ENCODE measurements around the gene KIF4A. TPM values are rescaled to one million over a fixed set of nuclear protein-coding genes. Genes with fewer than 3 reads are reported as not detected.

The KIF4A gene
- total RNA-seq, 2 experiments from 2014 or later = 26.4 to 28.3 TPM

- DNase-seq = peak; percentile 12
- Mint-ChIP-seq H3K27me3 (peaks cover 2% of the 10 kb centered on the region), H3K36me3 (no peaks in the 10 kb centered on the region), H3K4me3 (no peak overlapping the region), H3K4me1 (ENCODE audit: low read depth) (peaks cover 9% of the 10 kb centered on the region), H3K27ac (no peak overlapping the region), H3K9me3 (no peaks in the 10 kb centered on the region)
- ChIA-PET POLR2A (no interaction called here), CTCF (no interaction called here)
- intact Hi-C loops (cut with micrococcal nuclease) = no loop called here
Observed at GRCh38 chrX:70436343-70436742, 146.4 kb downstream of the KIF4A start.

- Mint-ChIP-seq H3K27me3 (peaks cover 5% of the 10 kb centered on the region), H3K4me3 (no peak overlapping the region), H3K9me3 (no peaks in the 10 kb centered on the region), H3K36me3 (no peaks in the 10 kb centered on the region), H3K4me1 (ENCODE audit: low read depth) (peaks cover 9% of the 10 kb centered on the region), H3K27ac (no peak overlapping the region)
- intact Hi-C loops (cut with micrococcal nuclease) = no loop called here
- POLR2A ChIA-PET = no interaction called here
- CTCF ChIA-PET = no interaction called here
- no peak for DNase-seq
Observed at GRCh38 chrX:70437011-70437410, 147.1 kb downstream of the KIF4A start.

GRCh38 chrX:70437921-70438665 is 148.2 kb downstream of the KIF4A start:
- Mint-ChIP-seq H3K36me3 (no peaks in the 10 kb centered on the region), H3K4me1 (ENCODE audit: low read depth) (peaks cover 8% of the 10 kb centered on the region), H3K27me3 (peaks cover 9% of the 10 kb centered on the region), H3K27ac (no peak overlapping the region), H3K9me3 (no peaks in the 10 kb centered on the region), H3K4me3 (no peak overlapping the region)
- intact Hi-C loops (cut with micrococcal nuclease) = no loop called here
- ChIA-PET CTCF (no interaction called here), POLR2A (no interaction called here)
- no peak for DNase-seq

GRCh38 chrX:70439016-70439415 is 149.1 kb downstream of the KIF4A start:
- no peak for DNase-seq
- ChIA-PET POLR2A (no interaction called here), CTCF (no interaction called here)
- Mint-ChIP-seq H3K4me1 (ENCODE audit: low read depth) (peaks cover 6% of the 10 kb centered on the region), H3K4me3 (no peak overlapping the region), H3K36me3 (no peaks in the 10 kb centered on the region), H3K27me3 (peaks cover 9% of the 10 kb centered on the region), H3K27ac (no peak overlapping the region), H3K9me3 (no peaks in the 10 kb centered on the region)
- intact Hi-C loops (cut with micrococcal nuclease) = no loop called here

- peaks cover 11% of the 10 kb centered on the region for H3K27me3 Mint-ChIP-seq
- intact Hi-C loops (cut with micrococcal nuclease) = no loop called here
Observed at GRCh38 chrX:70442224-70442623, 152.3 kb downstream of the KIF4A start.

GRCh38 chrX:70444326-70444945 is 154.5 kb downstream of the KIF4A start, which contains the start of gene DLG3:
Gene DLG3, plus strand, starts transcription at chrX:70444835. Its CDS starts 367 bp downstream, at chrX:70445202.
- peak; percentile 38 for DNase-seq
- CTCF ChIA-PET = interaction anchor here (1.2 kb wide), 1 partner anchor 220 kb away, joined by 3 read pairs; no protein-coding TSS in a partner anchor
- no peak within 1 kb of the TSS for H3K27ac Mint-ChIP-seq
- H3K4me3 Mint-ChIP-seq = peak within 1 kb of the TSS; percentile 48
- POLR2A ChIA-PET = interaction anchor here (0.7 kb wide), 1 partner anchor 10 kb away, joined by 3 read pairs; no protein-coding TSS in a partner anchor
- H3K27me3 Mint-ChIP-seq = peaks cover 11% of the 10 kb centered on the region
- no peaks in the 10 kb centered on the region for H3K36me3 Mint-ChIP-seq
- no peaks in the 10 kb centered on the region for H3K9me3 Mint-ChIP-seq
- intact Hi-C loops (cut with micrococcal nuclease) = no loop called here
- no peaks in the 10 kb centered on the region for H3K4me1 Mint-ChIP-seq (ENCODE audit: low read depth)

More at GRCh38 chrX:70442224-70442623, 152.3 kb downstream of the KIF4A start:
- Mint-ChIP-seq H3K36me3 (no peaks in the 10 kb centered on the region), H3K9me3 (no peaks in the 10 kb centered on the region), H3K4me3 (no peak overlapping the region), H3K27ac (no peak overlapping the region), H3K4me1 (ENCODE audit: low read depth) (peaks cover 2% of the 10 kb centered on the region)
- no peak for DNase-seq
- ChIA-PET POLR2A (no interaction called here), CTCF (interaction anchor here (1.5 kb wide), 1 partner anchor 10 kb away, joined by 5 read pairs; no protein-coding TSS in a partner anchor)

GRCh38 chrX:70444946-70445656 is 155.2 kb downstream of the KIF4A start:
- Mint-ChIP-seq H3K9me3 (no peaks in the 10 kb centered on the region), H3K4me3 (no peak overlapping the region), H3K27ac (no peak overlapping the region), H3K27me3 (peaks cover 11% of the 10 kb centered on the region), H3K4me1 (ENCODE audit: low read depth) (no peaks in the 10 kb centered on the region), H3K36me3 (no peaks in the 10 kb centered on the region)
- ChIA-PET POLR2A (interaction anchor here (0.7 kb wide), 1 partner anchor 10 kb away, joined by 3 read pairs; no protein-coding TSS in a partner anchor), CTCF (interaction anchor here (1.2 kb wide), 1 partner anchor 220 kb away, joined by 3 read pairs; no protein-coding TSS in a partner anchor)
- no peak for DNase-seq
- intact Hi-C loops (cut with micrococcal nuclease) = no loop called here

- no peak overlapping the region for H3K27ac Mint-ChIP-seq
- H3K36me3 Mint-ChIP-seq = no peaks in the 10 kb centered on the region
- H3K9me3 Mint-ChIP-seq = no peaks in the 10 kb centered on the region
- no peaks in the 10 kb centered on the region for H3K4me1 Mint-ChIP-seq (ENCODE audit: low read depth)
- CTCF ChIA-PET = interaction anchor here (1.2 kb wide), 1 partner anchor 219 kb away, joined by 3 read pairs; no protein-coding TSS in a partner anchor
- POLR2A ChIA-PET = no interaction called here
- no peak overlapping the region for H3K4me3 Mint-ChIP-seq
- peaks cover 11% of the 10 kb centered on the region for H3K27me3 Mint-ChIP-seq
- intact Hi-C loops (cut with micrococcal nuclease) = no loop called here
- no peak for DNase-seq
Observed at GRCh38 chrX:70445951-70446350, 156.0 kb downstream of the KIF4A start.

GRCh38 chrX:70446380-70447350 is 156.8 kb downstream of the KIF4A start:
- DNase-seq = no peak
- Mint-ChIP-seq H3K4me3 (no peak overlapping the region), H3K27ac (no peak overlapping the region), H3K9me3 (no peaks in the 10 kb centered on the region), H3K4me1 (ENCODE audit: low read depth) (no peaks in the 10 kb centered on the region), H3K27me3 (peaks cover 11% of the 10 kb centered on the region), H3K36me3 (no peaks in the 10 kb centered on the region)
- CTCF ChIA-PET = no interaction called here
- POLR2A ChIA-PET = no interaction called here
- intact Hi-C loops (cut with micrococcal nuclease) = no loop called here

- Mint-ChIP-seq H3K9me3 (no peaks in the 10 kb centered on the region), H3K36me3 (no peaks in the 10 kb centered on the region), H3K27me3 (peaks cover 4% of the 10 kb centered on the region), H3K4me1 (ENCODE audit: low read depth) (peaks cover 15% of the 10 kb centered on the region), H3K27ac (no peak overlapping the region), H3K4me3 (no peak overlapping the region)
- intact Hi-C loops (cut with micrococcal nuclease) = no loop called here
- DNase-seq = no peak
- CTCF ChIA-PET = no interaction called here
- POLR2A ChIA-PET = no interaction called here
Observed at GRCh38 chrX:70449457-70449966, 159.6 kb downstream of the KIF4A start.

- Mint-ChIP-seq H3K4me3 (peak overlapping the region; percentile 82), H3K36me3 (peaks cover 4% of the 10 kb centered on the region), H3K4me1 (ENCODE audit: low read depth) (peaks cover 28% of the 10 kb centered on the region), H3K27me3 (no peaks in the 10 kb centered on the region), H3K9me3 (no peaks in the 10 kb centered on the region), H3K27ac (peak overlapping the region; percentile 38)
- ChIA-PET POLR2A (no interaction called here), CTCF (interaction anchor here (0.5 to 1.8 kb wide), 11 partner anchors 9 to 238 kb away, joined by 3 to 13 read pairs (median 4); no protein-coding TSS in a partner anchor)
- intact Hi-C loops (cut with micrococcal nuclease) = no loop called here
- peak; percentile 71 for DNase-seq
Observed at GRCh38 chrX:70452143-70452733, 162.3 kb downstream of the KIF4A start.
